K562 (cell line): Measurements from ENCODE around the gene PPP4R4. TPM values are rescaled to one million over a fixed set of nuclear protein-coding genes. Genes with fewer than 3 reads are reported as not detected.

Experiments
- ATAC-seq: fragments of 200-7000 bp; cut with Tn5 transposase; 3 replicates; pipeline ENCODE4 v1.9.1; 2020; ENCODE audit warnings: moderate library complexity
- BruUV-seq: library from RNA; stranded (reverse); fragments of 400-500 nt; replicated peaks from 2 replicates; lab custom pipeline; 2021; lab: Mats Ljungman, UMichigan
- CTCF ChIA-PET: fragments of 300-600 bp; formaldehyde crosslinking; extraction: SDS; loops from one replicate; lab custom pipeline; 2021; ENCODE audit warnings: low intra/inter-chr PET ratio; lab: Yijun Ruan, JAX
- POLR2A ChIA-PET: fragments of 300-600, 350-650 bp; sonication (Branson Sonifier 250); formaldehyde crosslinking; extraction: SDS; loops from one replicate; lab custom pipeline; 2021; ENCODE audit warnings: antibody characterized with exemption, inconsistent platforms; lab: Yijun Ruan, JAX
- DNase-seq, 4 experiments: peaks; one replicate each; pipeline versions ENCODE4 v3.0.0 to v3.0.0-alpha.2; 2011 to 2018; ENCODE audit warnings: low spot score in 3 of 4, mixed read lengths in 3 of 4; ENCODE audit errors: extremely low read depth in 1 of 4
- FAIRE-seq: peaks from 2 replicates; lab custom pipeline; 2011; peaks lifted over from hg19 to GRCh38; lab: Jason Lieb, UNC
- H2AFZ ChIP-seq: 2 replicates; pipeline ENCODE4 v1.6.0; 2011; ENCODE audit warnings: low read depth, low read length, control low read depth, inconsistent platforms
- H3K27ac ChIP-seq: fragments of 200-600 bp; 3 replicates; pipeline ENCODE4 v1.8.0; 2011; ENCODE audit warnings: low read depth, mild to moderate bottlenecking, control low read depth, inconsistent platforms, low read length, moderate library complexity, mixed read lengths; ENCODE audit errors: extremely low read depth
- H3K27me3 ChIP-seq, 2 experiments: fragments of 300-600 bp in 1 of 2; 2 replicates in 1 of 2; 3 replicates in 1 of 2; pipeline versions ENCODE4 v1.6.0 to v1.8.0; 2011; ENCODE audit warnings: inconsistent platforms in 2 of 2, low read length in 2 of 2, mild to moderate bottlenecking in 1 of 2, mixed read lengths in 1 of 2, moderate library complexity in 1 of 2; ENCODE audit not compliant: control insufficient read depth in 2 of 2, insufficient read depth in 2 of 2
- H3K36me3 ChIP-seq: fragments of 300-600 bp; 3 replicates; pipeline ENCODE4 v1.8.0; 2011; ENCODE audit warnings: mild to moderate bottlenecking, low read length, inconsistent platforms; ENCODE audit not compliant: control insufficient read depth, insufficient read depth
- H3K4me1 ChIP-seq, 2 experiments: fragments of 200-600 bp in 1 of 2; replicated peaks in 1 of 2; 2 replicates in 1 of 2; 3 replicates in 1 of 2; pipeline versions ENCODE4 v1.5.1 to v1.8.0; 2011; ENCODE audit warnings: inconsistent platforms in 2 of 2, low read length in 2 of 2, mild to moderate bottlenecking in 1 of 2, mixed read lengths in 1 of 2, moderate library complexity in 1 of 2; ENCODE audit not compliant: control insufficient read depth in 2 of 2, insufficient read depth in 2 of 2
- H3K4me2 ChIP-seq: 2 replicates; pipeline ENCODE4 v1.6.1; 2011; ENCODE audit warnings: low read length, control low read depth, inconsistent platforms, mixed read lengths; ENCODE audit not compliant: insufficient read depth
- H3K4me3 ChIP-seq: fragments of 200-600 bp; sonication (generic), shearing (Covaris generic); 2 replicates; pipeline ENCODE4 v1.5.1; 2016; ENCODE audit warnings: control low read depth, inconsistent platforms
- H3K79me2 ChIP-seq: fragments of 200-600 bp; 3 replicates; pipeline ENCODE4 v1.8.0; 2011; ENCODE audit warnings: low read length, inconsistent platforms; ENCODE audit not compliant: control insufficient read depth, insufficient read depth
- H3K9ac ChIP-seq, 2 experiments: 2 replicates each; pipeline versions ENCODE4 v1.6.0 to v1.6.1; 2011; ENCODE audit warnings: low read depth in 2 of 2, low read length in 2 of 2, control low read depth in 1 of 2, inconsistent platforms in 1 of 2, mild to moderate bottlenecking in 1 of 2, mixed read lengths in 1 of 2; ENCODE audit not compliant: insufficient read depth in 1 of 2
- H3K9me1 ChIP-seq: one replicate; pipeline ENCODE4 v1.6.0; 2011; ENCODE audit warnings: inconsistent platforms, mild to moderate bottlenecking, low read length, moderate library complexity; ENCODE audit not compliant: control insufficient read depth, insufficient read depth
- H3K9me3 ChIP-seq: replicated peaks from 2 replicates; pipeline ENCODE4 v1.5.1; 2011; ENCODE audit warnings: low read depth, low read length, inconsistent platforms; ENCODE audit not compliant: control insufficient read depth, insufficient read depth
- H4K20me1 ChIP-seq: replicated peaks from 2 replicates; pipeline ENCODE4 v1.6.1; 2011; ENCODE audit warnings: low read length, inconsistent platforms, mixed read lengths; ENCODE audit not compliant: control insufficient read depth, insufficient read depth
- BCLAF1 ChIP-seq, 2 experiments: fragments of 450-650 bp in 1 of 2; IDR thresholded peaks; 2 replicates each; pipeline ENCODE4 v1.6.1; 2011 to 2017; ENCODE audit warnings: low read depth in 2 of 2, antibody characterized with exemption in 1 of 2, borderline replicate concordance in 1 of 2, low read length in 1 of 2, mild to moderate bottlenecking in 1 of 2, mixed read lengths in 1 of 2; ENCODE audit not compliant: control insufficient read depth in 1 of 2
- C11orf30 ChIP-seq: fragments of 450-650 bp; IDR thresholded peaks from 2 replicates; pipeline ENCODE4 v1.6.1; 2016; ENCODE audit warnings: low read depth, mild to moderate bottlenecking
- CBX8 ChIP-seq: fragments of 200-600 bp; sonication (generic); IDR thresholded peaks from 2 replicates; pipeline ENCODE4 v1.6.1; 2012; ENCODE audit warnings: borderline replicate concordance, mixed run types, low read depth, mild to moderate bottlenecking, moderate library complexity, mixed read lengths, low read length, control low read depth, inconsistent platforms; ENCODE audit not compliant: poor library complexity, severe bottlenecking; ENCODE audit errors: extremely low read depth
- OTX1 ChIP-seq: fragments of 450-650 bp; formaldehyde crosslinking; IDR thresholded peaks from 2 replicates; pipeline ENCODE4 v1.4.0; 2022; ENCODE audit warnings: mild to moderate bottlenecking
- SAFB ChIP-seq: fragments of 200-400 bp; formaldehyde crosslinking; IDR thresholded peaks from 2 replicates; pipeline ENCODE4 v1.6.1; 2017; ENCODE audit warnings: low read depth, low read length, borderline replicate concordance
- SMAD1 ChIP-seq: fragments of 150-350 bp; IDR thresholded peaks from 2 replicates; pipeline ENCODE4 v1.6.1; 2014; ENCODE audit warnings: low read length, low read depth; ENCODE audit not compliant: partially characterized antibody
- TSC22D4 ChIP-seq: fragments of 450-650 bp; IDR thresholded peaks from 2 replicates; pipeline ENCODE4 v1.6.1; 2016; ENCODE audit warnings: missing genetic modification characterization, missing biosample characterization, control low read depth
- WGBS: fragments of 100-300 bp; shearing (Covaris generic); methylation state at CpG from one replicate; pipeline ENCODE4 v1.1.6; 2016; ENCODE audit warnings: low coverage, mixed read lengths; ENCODE audit not compliant: insufficient coverage; ENCODE audit errors: missing lambda C conversion rate; 5-methylcytosine and 5-hydroxymethylcytosine counted together
- in situ Hi-C: fragments of 300-500 bp; cut with MboI; formaldehyde crosslinking; loops from 4 replicates; pipeline ENCODE4 v1.15.0; 2018; ENCODE audit warnings: inconsistent platforms, mixed read lengths
- intact Hi-C: fragments of 100-400 bp; cut with micrococcal nuclease; formaldehyde crosslinking; loops from 2 replicates; pipeline ENCODE4 v1.14.2; 2022
- polyA plus RNA-seq, 8 experiments: library from polyadenylated mRNA; depleted of rRNA in 4 of 8; stranded (reverse) in 5 of 8; unstranded in 3 of 8; fragments of >200 nt; fragmentation: Nextera tagmentation in 2 of 8; fragmentation: Illumina TruSeq in 1 of 8; extraction: Ambion mirVana in 2 of 8; extraction: Trizol in 1 of 8; gene quantifications; 2 replicates each; pipeline versions ENCODE4 v1.2.1 to v1.2.3, GENCODE V29; 2011 to 2014; ENCODE audit warnings: inconsistent platforms in 1 of 8, missing spikeins in 1 of 8
- total RNA-seq, 7 experiments: library from RNA; depleted of rRNA in 6 of 7; stranded (reverse); fragments of >200 nt in 6 of 7; fragmentation: Illumina TruSeq in 2 of 7; extraction: Trizol in 2 of 7; gene quantifications; 2 replicates each; pipeline versions ENCODE4 v1.2.1 to v1.2.3, GENCODE V29; 2011 to 2021; ENCODE audit warnings: low replicate concordance in 1 of 7
- TF ChIP-seq, protein P1 (sequence below), 2 experiments: fragments of 150-350 bp in 1 of 2; IDR thresholded peaks; 2 replicates each; pipeline ENCODE4 v1.6.1; 2012 to 2016; ENCODE audit warnings: low read depth in 2 of 2, low read length in 2 of 2, mild to moderate bottlenecking in 1 of 2, moderate library complexity in 1 of 2

The PPP4R4 gene
- total and polyA plus RNA-seq, 9 of the 15 experiments (the other 6 are each of a cell fraction or from before 2014, with no cell fraction given) = 0.11 to 0.26 TPM; not detected in 7

- no peak for FAIRE-seq
- Histone ChIP-seq H3K4me1 (peaks cover 0 to 16% of the 10 kb centered on the region in 2 experiments; a peak in 2 of 5 replicates), H3K9ac (no peak overlapping the region), H3K9me3 (no peaks in the 10 kb centered on the region), H4K20me1 (no peaks in the 10 kb centered on the region), H3K9me1 (no peaks in the 10 kb centered on the region), H3K36me3 (no peaks in the 10 kb centered on the region), H3K27me3 (peaks cover 0 to 2% of the 10 kb centered on the region in 2 experiments; a peak in 3 of 5 replicates), H3K79me2 (no peaks in the 10 kb centered on the region), H3K27ac (no peak overlapping the region), H3K4me3 (no peak overlapping the region), H2AFZ (no peak overlapping the region), H3K4me2 (no peak overlapping the region)
- in situ Hi-C loops (loop anchor here (25.0 kb wide), 1 partner anchor 513 kb away; no protein-coding TSS in a partner anchor), intact Hi-C loops (no loop called here)
- no peak for TF ChIP-seq SMAD1
- peak; percentile 76 for TF ChIP-seq CBX8
- DNase-seq = no peak
- 1% methylated on average over 7 of the region's 7 CpGs for WGBS
- no TSS peak for BruUV-seq
- ChIA-PET POLR2A (no interaction called here), CTCF (no interaction called here)
- ATAC-seq = no peak
These were observed 1.6 kb downstream of the PPP4R4 start for GRCh38 chr14:94175747-94176146.

DNA sequence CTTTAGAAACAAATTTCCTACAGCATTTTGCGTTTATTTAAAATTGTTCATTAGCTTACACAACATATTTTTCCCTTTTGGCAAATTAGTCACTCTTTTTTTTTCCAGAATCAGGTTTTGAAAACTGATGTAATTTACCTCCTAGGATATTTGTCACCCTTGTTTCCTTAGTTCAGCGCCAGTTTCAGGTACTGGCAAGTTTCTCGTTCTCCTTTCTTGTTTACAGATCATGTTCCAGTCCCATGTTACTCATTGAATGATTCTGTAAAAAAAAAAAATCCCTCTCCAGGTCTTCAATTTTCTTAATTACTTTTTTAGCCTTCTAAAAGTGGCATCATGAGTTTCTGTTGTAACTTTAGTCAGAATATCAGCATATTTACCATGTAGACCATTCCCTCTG, 2.7 kb downstream of the PPP4R4 start:
- no TSS peak for BruUV-seq
- no peak for TF ChIP-seq TSC22D4 (tag)
- TF ChIP-seq, protein P1, sequence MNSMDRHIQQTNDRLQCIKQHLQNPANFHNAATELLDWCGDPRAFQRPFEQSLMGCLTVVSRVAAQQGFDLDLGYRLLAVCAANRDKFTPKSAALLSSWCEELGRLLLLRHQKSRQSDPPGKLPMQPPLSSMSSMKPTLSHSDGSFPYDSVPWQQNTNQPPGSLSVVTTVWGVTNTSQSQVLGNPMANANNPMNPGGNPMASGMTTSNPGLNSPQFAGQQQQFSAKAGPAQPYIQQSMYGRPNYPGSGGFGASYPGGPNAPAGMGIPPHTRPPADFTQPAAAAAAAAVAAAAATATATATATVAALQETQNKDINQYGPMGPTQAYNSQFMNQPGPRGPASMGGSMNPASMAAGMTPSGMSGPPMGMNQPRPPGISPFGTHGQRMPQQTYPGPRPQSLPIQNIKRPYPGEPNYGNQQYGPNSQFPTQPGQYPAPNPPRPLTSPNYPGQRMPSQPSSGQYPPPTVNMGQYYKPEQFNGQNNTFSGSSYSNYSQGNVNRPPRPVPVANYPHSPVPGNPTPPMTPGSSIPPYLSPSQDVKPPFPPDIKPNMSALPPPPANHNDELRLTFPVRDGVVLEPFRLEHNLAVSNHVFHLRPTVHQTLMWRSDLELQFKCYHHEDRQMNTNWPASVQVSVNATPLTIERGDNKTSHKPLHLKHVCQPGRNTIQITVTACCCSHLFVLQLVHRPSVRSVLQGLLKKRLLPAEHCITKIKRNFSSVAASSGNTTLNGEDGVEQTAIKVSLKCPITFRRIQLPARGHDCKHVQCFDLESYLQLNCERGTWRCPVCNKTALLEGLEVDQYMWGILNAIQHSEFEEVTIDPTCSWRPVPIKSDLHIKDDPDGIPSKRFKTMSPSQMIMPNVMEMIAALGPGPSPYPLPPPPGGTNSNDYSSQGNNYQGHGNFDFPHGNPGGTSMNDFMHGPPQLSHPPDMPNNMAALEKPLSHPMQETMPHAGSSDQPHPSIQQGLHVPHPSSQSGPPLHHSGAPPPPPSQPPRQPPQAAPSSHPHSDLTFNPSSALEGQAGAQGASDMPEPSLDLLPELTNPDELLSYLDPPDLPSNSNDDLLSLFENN (IDR thresholded peaks at IDR 0.05; ENCODE audit: low read depth in 2 of 2, low read length in 2 of 2) = no peak
- TF ChIP-seq SAFB = no peak
- TF ChIP-seq C11orf30 = no peak
- TF ChIP-seq OTX1 (CRISPR knock-in tag) = no peak
- no peak for TF ChIP-seq BCLAF1 (IDR thresholded peaks at IDR 0.05; ENCODE audit: borderline replicate concordance in 1 of 2, control insufficient read depth in 1 of 2, low read depth in 2 of 2, low read length in 1 of 2)

More for the DNA sequence above, 2.7 kb downstream of the PPP4R4 start:
- Histone ChIP-seq H3K4me2 (no peak overlapping the region), H3K9me3 (no peaks in the 10 kb centered on the region), H3K27me3 (peaks cover 0 to 2% of the 10 kb centered on the region in 2 experiments; a peak in 3 of 5 replicates), H3K36me3 (no peaks in the 10 kb centered on the region), H3K9ac (no peak overlapping the region), H4K20me1 (no peaks in the 10 kb centered on the region), H3K27ac (no peak overlapping the region), H3K4me3 (no peak overlapping the region), H3K9me1 (no peaks in the 10 kb centered on the region), H3K79me2 (no peaks in the 10 kb centered on the region), H3K4me1 (peaks cover 0 to 16% of the 10 kb centered on the region in 2 experiments; a peak in 2 of 5 replicates), H2AFZ (no peak overlapping the region)
- ChIA-PET CTCF (no interaction called here), POLR2A (no interaction called here)
- ATAC-seq = no peak
- DNase-seq = no peak
- FAIRE-seq = no peak
- intact Hi-C loops = no loop called here
- 0% methylated on average over 3 of the region's 3 CpGs for WGBS
- in situ Hi-C loops = loop anchor here (25.0 kb wide), 1 partner anchor 515 kb away; no protein-coding TSS in a partner anchor
